SK-N-SH treated with all-trans-retinoic acid at 6 μM for 48 hours (cell line): ENCODE results near the gene FGFRL1.
"Not testable (repeated sequence)": the region's sequence is repeated elsewhere in the genome, so short reads cannot be mapped to it uniquely, and the experiment has no call there.

Experiments
- ATAC-seq: fragments of 200-7000 bp; cut with Tn5 transposase; 3 replicates; pipeline ENCODE4 v1.9.1; 2020; ENCODE audit warnings: mild to moderate bottlenecking, moderate library complexity
- CSDC2 ChIP-seq: fragments of 250-450 bp; sonication (Bioruptor Pico); IDR thresholded peaks from 2 replicates; pipeline ENCODE4 v1.5.0; 2020; ENCODE audit warnings: mild to moderate bottlenecking, moderate library complexity
- ESRRG ChIP-seq: fragments of 250-450 bp; sonication (Bioruptor Pico); IDR thresholded peaks from 2 replicates; pipeline ENCODE4 v1.6.1; 2021; ENCODE audit warnings: mild to moderate bottlenecking
- GLIS3 ChIP-seq: fragments of 250-450 bp; sonication (Bioruptor Pico); IDR thresholded peaks from 2 replicates; pipeline ENCODE4 v1.5.0; 2020; ENCODE audit warnings: mild to moderate bottlenecking, moderate library complexity
- PPARA ChIP-seq: fragments of 250-450 bp; sonication (Bioruptor Pico); IDR thresholded peaks from 2 replicates; pipeline ENCODE4 v1.5.0; 2020; ENCODE audit warnings: mild to moderate bottlenecking, borderline replicate concordance
- RARB ChIP-seq: fragments of 250-450 bp; sonication (Bioruptor Pico); IDR thresholded peaks from 2 replicates; pipeline ENCODE4 v1.8.0; 2021; ENCODE audit warnings: mild to moderate bottlenecking, moderate library complexity
- SNAI2 ChIP-seq: fragments of 250-450 bp; sonication (Bioruptor Pico); IDR thresholded peaks from 2 replicates; pipeline ENCODE4 v1.5.0; 2020; ENCODE audit warnings: mild to moderate bottlenecking, moderate library complexity
- TCF4 ChIP-seq: fragments of 250-450 bp; sonication (Bioruptor Pico); IDR thresholded peaks from 2 replicates; pipeline ENCODE4 v1.8.0; 2021; ENCODE audit warnings: mild to moderate bottlenecking, moderate library complexity, borderline replicate concordance
- TOX ChIP-seq: fragments of 250-450 bp; sonication (Bioruptor Pico); IDR thresholded peaks from 2 replicates; pipeline ENCODE4 v1.8.0; 2021; ENCODE audit warnings: mild to moderate bottlenecking, moderate library complexity, borderline replicate concordance
- ZNF565 ChIP-seq: fragments of 450-650 bp; formaldehyde crosslinking; conservative IDR thresholded peaks from 2 replicates; pipeline ENCODE4 v1.5.0; 2020; ENCODE audit warnings: low read depth, mild to moderate bottlenecking, moderate library complexity
- ZNF70 ChIP-seq: fragments of 450-650 bp; formaldehyde crosslinking; IDR thresholded peaks from 2 replicates; pipeline ENCODE4 v1.5.0; 2020; ENCODE audit warnings: mild to moderate bottlenecking, moderate library complexity
- ZNF8 ChIP-seq: fragments of 450-650 bp; formaldehyde crosslinking; IDR thresholded peaks from 2 replicates; pipeline ENCODE4 v1.5.0; 2020; ENCODE audit warnings: mild to moderate bottlenecking, moderate library complexity
- TF ChIP-seq, protein P1 (sequence below): fragments of 250-450 bp; sonication (Bioruptor Pico); IDR thresholded peaks from 2 replicates; pipeline ENCODE4 v1.8.0; 2020; ENCODE audit warnings: mild to moderate bottlenecking, moderate library complexity, borderline replicate concordance
- TF ChIP-seq, protein P2 (sequence below): fragments of 250-450 bp; sonication (Bioruptor Pico); IDR thresholded peaks from 2 replicates; pipeline ENCODE4 v1.8.0; 2021; ENCODE audit warnings: low read depth, mild to moderate bottlenecking, moderate library complexity, borderline replicate concordance
- TF ChIP-seq, protein P3 (sequence below): fragments of 250-450 bp; sonication (Bioruptor Pico); IDR thresholded peaks from 2 replicates; pipeline ENCODE4 v1.5.1; 2021; ENCODE audit warnings: mild to moderate bottlenecking, moderate library complexity
- TF ChIP-seq, protein P4 (sequence below): fragments of 250-450 bp; sonication (Bioruptor Pico); IDR thresholded peaks from 2 replicates; pipeline ENCODE4 v1.5.0; 2020; ENCODE audit warnings: mild to moderate bottlenecking, moderate library complexity
- TF ChIP-seq, protein P5 (sequence below): fragments of 250-450 bp; sonication (Bioruptor Pico); IDR thresholded peaks from 2 replicates; pipeline ENCODE4 v1.5.1; 2020; ENCODE audit warnings: low read depth, mild to moderate bottlenecking, moderate library complexity

Gene FGFRL1

DNA sequence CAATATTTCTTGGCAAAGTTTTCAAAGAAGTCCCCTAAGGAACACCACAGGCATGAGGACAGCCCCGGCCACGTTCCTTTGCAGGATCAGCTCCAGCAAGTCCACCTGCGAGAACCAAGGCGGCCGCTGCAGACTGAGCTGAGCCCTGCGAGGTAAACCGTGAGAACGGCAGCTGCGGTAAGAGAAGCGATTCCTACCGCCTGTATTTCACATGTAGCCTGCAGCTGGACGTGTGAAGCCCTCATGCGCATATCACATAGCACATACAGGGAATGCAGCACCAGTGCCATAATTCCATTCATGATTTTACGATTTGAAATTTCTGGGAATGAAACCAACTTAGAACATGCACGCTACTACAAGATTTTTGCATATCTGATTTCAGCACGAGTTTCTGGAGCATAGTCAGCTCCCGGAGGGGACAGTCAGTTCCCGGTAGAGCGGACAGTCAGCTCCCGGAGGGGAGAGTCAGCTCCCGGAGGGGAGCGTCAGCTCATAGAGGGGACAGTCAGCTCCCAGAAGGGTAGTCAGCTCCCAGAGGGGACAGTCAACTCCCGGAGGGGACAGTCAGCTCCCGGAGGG lies 41.7 kb downstream of the FGFRL1 start:
- ATAC-seq, result peak; percentile 42
- TF ChIP-seq TOX (CRISPR knock-in tag), result no peak
- TF ChIP-seq ESRRG (CRISPR knock-in tag), result no peak
- no peak for TF ChIP-seq CSDC2 (CRISPR knock-in tag)
- TF ChIP-seq ZNF8, result no peak
- no peak for TF ChIP-seq ZNF565 (CRISPR knock-in tag)
- no peak for TF ChIP-seq TCF4
- no peak for TF ChIP-seq PPARA (CRISPR knock-in tag)
- TF ChIP-seq, all 23 proteins: peak for 0

DNA sequence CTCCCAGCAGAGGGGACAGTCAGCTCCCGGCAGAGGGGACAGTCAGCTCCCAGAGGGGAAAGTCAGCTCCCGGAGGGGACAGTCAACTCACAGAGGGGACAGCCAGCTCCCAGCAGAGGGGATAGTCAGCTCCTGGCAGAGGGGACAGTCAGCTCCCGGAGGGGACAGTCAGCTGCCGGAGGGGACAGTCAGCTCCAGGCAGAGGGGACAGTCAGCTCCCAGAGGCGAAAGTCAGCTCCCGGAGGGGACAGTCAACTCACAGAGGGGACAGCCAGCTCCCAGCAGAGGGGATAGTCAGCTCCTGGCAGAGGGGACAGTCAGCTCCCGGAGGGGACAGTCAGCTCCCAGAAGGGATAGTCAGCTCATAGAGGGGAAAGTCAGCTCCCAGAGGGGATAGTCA lies 42.5 kb downstream of the FGFRL1 start:
- not testable (repeated sequence) for ATAC-seq

DNA sequence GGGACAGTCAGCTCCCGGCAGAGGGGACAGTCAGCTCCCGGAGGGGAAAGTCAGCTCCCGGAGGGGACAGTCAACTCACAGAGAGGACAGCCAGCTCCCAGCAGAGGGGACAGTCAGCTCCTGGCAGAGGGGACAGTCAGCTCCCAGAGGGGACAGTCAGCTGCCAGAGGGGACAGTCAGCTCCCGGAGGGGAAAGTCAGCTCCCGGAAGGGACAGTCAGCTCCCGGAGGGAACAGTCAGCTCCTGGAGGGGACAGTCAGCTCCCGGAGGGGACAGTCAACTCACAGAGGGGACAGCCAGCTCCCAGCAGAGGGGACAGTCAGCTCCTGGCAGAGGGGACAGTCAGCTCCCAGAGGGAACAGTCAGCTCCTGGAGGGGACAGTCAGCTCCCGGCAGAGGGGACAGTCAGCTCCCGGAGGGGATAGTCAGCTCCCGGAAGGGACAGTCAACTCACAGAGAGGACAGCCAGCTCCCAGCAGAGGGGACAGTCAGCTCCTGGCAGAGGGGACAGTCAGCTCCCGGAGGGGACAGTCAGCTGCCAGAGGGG lies 43.3 kb downstream of the FGFRL1 start:
- ATAC-seq, result not testable (repeated sequence)

DNA sequence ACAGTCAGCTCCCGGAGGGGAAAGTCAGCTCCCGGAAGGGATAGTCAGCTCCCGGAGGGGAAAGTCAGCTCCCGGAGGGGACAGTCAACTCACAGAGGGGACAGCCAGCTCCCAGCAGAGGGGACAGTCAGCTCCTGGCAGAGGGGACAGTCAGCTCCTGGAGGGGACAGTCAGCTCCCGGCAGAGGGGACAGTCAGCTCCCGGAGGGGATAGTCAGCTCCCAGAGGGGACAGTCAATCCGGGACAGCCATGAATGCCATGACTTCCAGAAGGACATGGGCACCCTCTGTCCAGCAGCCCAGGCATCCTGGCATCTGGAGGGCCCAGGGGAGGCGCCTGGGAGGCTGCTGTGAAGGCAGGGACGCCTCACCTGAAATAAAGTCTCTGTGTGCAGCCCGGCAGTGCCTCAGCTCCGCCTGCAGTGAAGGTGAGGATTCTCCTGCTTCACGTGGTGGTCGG lies 43.8 kb downstream of the FGFRL1 start:
- ATAC-seq, result not testable (repeated sequence)

DNA sequence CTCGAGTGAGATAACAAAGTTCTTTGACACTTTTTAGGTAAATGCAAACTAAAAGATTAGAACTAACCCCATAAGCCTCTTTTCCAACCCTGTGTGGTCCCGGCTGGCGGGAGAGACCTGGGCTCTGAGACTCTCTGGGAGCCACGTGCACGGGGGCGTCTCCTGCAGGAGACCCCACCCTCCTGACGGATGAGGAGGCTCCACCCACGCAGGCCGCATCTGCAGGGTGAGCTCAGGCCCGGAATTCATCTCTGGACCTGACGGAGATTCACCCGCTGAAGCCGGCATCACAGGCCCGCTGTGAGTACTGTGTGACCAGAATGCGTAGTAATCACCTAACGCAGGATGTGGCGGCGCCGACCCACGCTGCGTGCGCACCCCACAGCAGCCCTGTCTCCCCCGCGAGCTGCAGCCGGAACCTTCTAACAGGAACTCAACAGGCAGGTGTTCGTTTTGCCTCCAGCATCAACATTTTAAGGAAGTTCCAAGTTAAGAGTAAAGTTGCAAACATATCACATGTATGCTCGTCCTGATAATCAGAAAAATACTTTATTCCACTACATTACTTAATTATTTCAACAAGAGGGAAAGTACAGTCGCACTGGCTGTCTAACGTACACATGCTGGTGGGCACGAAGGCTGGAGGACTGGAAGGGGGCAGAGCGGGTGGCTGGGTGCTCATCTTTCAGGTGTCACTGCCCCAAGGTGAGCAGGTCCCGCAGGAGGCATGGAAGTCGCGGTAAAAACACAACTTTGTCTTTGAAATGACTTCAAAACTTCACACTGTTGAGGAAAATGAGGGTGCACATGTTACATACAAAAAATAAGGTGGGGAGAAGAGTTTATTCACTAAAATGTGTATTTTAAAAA lies 44.5 kb downstream of the FGFRL1 start:
- TF ChIP-seq, protein P1, sequence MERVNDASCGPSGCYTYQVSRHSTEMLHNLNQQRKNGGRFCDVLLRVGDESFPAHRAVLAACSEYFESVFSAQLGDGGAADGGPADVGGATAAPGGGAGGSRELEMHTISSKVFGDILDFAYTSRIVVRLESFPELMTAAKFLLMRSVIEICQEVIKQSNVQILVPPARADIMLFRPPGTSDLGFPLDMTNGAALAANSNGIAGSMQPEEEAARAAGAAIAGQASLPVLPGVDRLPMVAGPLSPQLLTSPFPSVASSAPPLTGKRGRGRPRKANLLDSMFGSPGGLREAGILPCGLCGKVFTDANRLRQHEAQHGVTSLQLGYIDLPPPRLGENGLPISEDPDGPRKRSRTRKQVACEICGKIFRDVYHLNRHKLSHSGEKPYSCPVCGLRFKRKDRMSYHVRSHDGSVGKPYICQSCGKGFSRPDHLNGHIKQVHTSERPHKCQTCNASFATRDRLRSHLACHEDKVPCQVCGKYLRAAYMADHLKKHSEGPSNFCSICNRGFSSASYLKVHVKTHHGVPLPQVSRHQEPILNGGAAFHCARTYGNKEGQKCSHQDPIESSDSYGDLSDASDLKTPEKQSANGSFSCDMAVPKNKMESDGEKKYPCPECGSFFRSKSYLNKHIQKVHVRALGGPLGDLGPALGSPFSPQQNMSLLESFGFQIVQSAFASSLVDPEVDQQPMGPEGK (CRISPR knock-in tag), result no peak
- TF ChIP-seq, protein P2, sequence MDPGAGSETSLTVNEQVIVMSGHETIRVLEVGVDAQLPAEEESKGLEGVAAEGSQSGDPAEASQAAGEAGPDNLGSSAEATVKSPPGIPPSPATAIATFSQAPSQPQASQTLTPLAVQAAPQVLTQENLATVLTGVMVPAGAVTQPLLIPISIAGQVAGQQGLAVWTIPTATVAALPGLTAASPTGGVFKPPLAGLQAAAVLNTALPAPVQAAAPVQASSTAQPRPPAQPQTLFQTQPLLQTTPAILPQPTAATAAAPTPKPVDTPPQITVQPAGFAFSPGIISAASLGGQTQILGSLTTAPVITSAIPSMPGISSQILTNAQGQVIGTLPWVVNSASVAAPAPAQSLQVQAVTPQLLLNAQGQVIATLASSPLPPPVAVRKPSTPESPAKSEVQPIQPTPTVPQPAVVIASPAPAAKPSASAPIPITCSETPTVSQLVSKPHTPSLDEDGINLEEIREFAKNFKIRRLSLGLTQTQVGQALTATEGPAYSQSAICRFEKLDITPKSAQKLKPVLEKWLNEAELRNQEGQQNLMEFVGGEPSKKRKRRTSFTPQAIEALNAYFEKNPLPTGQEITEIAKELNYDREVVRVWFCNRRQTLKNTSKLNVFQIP (CRISPR knock-in tag), result no peak
- TF ChIP-seq ZNF70 (CRISPR knock-in tag) (no peak), PPARA (CRISPR knock-in tag) (no peak), TOX (CRISPR knock-in tag) (no peak), ZNF8 (no peak), SNAI2 (CRISPR knock-in tag) (no peak), ZNF565 (CRISPR knock-in tag) (no peak), GLIS3 (CRISPR knock-in tag) (no peak), CSDC2 (CRISPR knock-in tag) (no peak), RARB (CRISPR knock-in tag) (no peak)
- TF ChIP-seq, protein P3, sequence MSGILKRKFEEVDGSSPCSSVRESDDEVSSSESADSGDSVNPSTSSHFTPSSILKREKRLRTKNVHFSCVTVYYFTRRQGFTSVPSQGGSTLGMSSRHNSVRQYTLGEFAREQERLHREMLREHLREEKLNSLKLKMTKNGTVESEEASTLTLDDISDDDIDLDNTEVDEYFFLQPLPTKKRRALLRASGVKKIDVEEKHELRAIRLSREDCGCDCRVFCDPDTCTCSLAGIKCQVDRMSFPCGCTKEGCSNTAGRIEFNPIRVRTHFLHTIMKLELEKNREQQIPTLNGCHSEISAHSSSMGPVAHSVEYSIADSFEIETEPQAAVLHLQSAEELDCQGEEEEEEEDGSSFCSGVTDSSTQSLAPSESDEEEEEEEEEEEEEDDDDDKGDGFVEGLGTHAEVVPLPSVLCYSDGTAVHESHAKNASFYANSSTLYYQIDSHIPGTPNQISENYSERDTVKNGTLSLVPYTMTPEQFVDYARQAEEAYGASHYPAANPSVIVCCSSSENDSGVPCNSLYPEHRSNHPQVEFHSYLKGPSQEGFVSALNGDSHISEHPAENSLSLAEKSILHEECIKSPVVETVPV, result no peak
- TF ChIP-seq, protein P4, sequence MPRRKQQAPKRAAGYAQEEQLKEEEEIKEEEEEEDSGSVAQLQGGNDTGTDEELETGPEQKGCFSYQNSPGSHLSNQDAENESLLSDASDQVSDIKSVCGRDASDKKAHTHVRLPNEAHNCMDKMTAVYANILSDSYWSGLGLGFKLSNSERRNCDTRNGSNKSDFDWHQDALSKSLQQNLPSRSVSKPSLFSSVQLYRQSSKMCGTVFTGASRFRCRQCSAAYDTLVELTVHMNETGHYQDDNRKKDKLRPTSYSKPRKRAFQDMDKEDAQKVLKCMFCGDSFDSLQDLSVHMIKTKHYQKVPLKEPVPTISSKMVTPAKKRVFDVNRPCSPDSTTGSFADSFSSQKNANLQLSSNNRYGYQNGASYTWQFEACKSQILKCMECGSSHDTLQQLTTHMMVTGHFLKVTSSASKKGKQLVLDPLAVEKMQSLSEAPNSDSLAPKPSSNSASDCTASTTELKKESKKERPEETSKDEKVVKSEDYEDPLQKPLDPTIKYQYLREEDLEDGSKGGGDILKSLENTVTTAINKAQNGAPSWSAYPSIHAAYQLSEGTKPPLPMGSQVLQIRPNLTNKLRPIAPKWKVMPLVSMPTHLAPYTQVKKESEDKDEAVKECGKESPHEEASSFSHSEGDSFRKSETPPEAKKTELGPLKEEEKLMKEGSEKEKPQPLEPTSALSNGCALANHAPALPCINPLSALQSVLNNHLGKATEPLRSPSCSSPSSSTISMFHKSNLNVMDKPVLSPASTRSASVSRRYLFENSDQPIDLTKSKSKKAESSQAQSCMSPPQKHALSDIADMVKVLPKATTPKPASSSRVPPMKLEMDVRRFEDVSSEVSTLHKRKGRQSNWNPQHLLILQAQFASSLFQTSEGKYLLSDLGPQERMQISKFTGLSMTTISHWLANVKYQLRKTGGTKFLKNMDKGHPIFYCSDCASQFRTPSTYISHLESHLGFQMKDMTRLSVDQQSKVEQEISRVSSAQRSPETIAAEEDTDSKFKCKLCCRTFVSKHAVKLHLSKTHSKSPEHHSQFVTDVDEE (CRISPR knock-in tag), result no peak
- TF ChIP-seq, protein P5, sequence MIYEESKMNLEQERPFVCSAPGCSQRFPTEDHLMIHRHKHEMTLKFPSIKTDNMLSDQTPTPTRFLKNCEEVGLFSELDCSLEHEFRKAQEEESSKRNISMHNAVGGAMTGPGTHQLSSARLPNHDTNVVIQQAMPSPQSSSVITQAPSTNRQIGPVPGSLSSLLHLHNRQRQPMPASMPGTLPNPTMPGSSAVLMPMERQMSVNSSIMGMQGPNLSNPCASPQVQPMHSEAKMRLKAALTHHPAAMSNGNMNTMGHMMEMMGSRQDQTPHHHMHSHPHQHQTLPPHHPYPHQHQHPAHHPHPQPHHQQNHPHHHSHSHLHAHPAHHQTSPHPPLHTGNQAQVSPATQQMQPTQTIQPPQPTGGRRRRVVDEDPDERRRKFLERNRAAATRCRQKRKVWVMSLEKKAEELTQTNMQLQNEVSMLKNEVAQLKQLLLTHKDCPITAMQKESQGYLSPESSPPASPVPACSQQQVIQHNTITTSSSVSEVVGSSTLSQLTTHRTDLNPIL (CRISPR knock-in tag), result no peak
- TF ChIP-seq, all 23 proteins: peak for 0

More for the DNA sequence above, 44.5 kb downstream of the FGFRL1 start:
- peak; percentile 54 for ATAC-seq
